Measurements from ENCODE around the gene IRX4.

IRX4 gene

GRCh38 chr5:1913578-1913977 lies 30.9 kb upstream of the IRX4 start:
- no peak for DNase-seq (ENCODE audit: low spot score)

- DNase-seq (ENCODE audit: low spot score), result no peak
These were observed 30.3 kb upstream of the IRX4 start for GRCh38 chr5:1912951-1913565.

- no peak for DNase-seq (ENCODE audit: low spot score)
These were observed 29.1 kb upstream of the IRX4 start for GRCh38 chr5:1911773-1912235.

GRCh38 chr5:1910861-1911772 lies 28.4 kb upstream of the IRX4 start:
- no peak for DNase-seq (ENCODE audit: low spot score)

GRCh38 chr5:1910081-1910760 lies 27.5 kb upstream of the IRX4 start:
- DNase-seq (ENCODE audit: low spot score), result no peak

- no peak for DNase-seq (ENCODE audit: low spot score)
These were observed 26.7 kb upstream of the IRX4 start for GRCh38 chr5:1909346-1909985.

GRCh38 chr5:1908931-1909330 lies 26.2 kb upstream of the IRX4 start:
- DNase-seq (ENCODE audit: low spot score), result no peak

GRCh38 chr5:1907616-1908015 lies 24.9 kb upstream of the IRX4 start:
- no peak for DNase-seq (ENCODE audit: low spot score)

GRCh38 chr5:1905108-1905507 lies 22.4 kb upstream of the IRX4 start:
- no peak for DNase-seq (ENCODE audit: low spot score)

GRCh38 chr5:1901983-1902382 lies 19.3 kb upstream of the IRX4 start:
- no peak for DNase-seq (ENCODE audit: low spot score)

GRCh38 chr5:1901061-1901460 lies 18.3 kb upstream of the IRX4 start:
- DNase-seq (ENCODE audit: low spot score), result no peak

- DNase-seq (ENCODE audit: low spot score), result no peak
These were observed 16.5 kb upstream of the IRX4 start for GRCh38 chr5:1899201-1899600.

- no peak for DNase-seq (ENCODE audit: low spot score)
These were observed 15.2 kb upstream of the IRX4 start for GRCh38 chr5:1897816-1898450.

- no peak for DNase-seq (ENCODE audit: low spot score)
These were observed 14.7 kb upstream of the IRX4 start for GRCh38 chr5:1897386-1897785.

- DNase-seq (ENCODE audit: low spot score), result no peak
These were observed 14.1 kb upstream of the IRX4 start for GRCh38 chr5:1896602-1897376.

- DNase-seq (ENCODE audit: low spot score), result no peak
These were observed 13.2 kb upstream of the IRX4 start for GRCh38 chr5:1895739-1896420.

- no peak for DNase-seq (ENCODE audit: low spot score)
These were observed 11.5 kb upstream of the IRX4 start for GRCh38 chr5:1894243-1894642.

- no peak for DNase-seq (ENCODE audit: low spot score)
These were observed 11.0 kb upstream of the IRX4 start for GRCh38 chr5:1893754-1894153.

- DNase-seq (ENCODE audit: low spot score), result no peak
These were observed 10.1 kb upstream of the IRX4 start for GRCh38 chr5:1892685-1893445.

- DNase-seq (ENCODE audit: low spot score), result no peak
These were observed 9.5 kb upstream of the IRX4 start for GRCh38 chr5:1892211-1892610.

Data from germinal center (tissue), 1 donor.